HepG2 (cell line): ENCODE measurements around the gene COL10A1. TPM values are rescaled to one million over a fixed set of nuclear protein-coding genes. Genes with fewer than 3 reads are reported as not detected.
A peak's percentile ranks its signal among the peaks of the same experiment; 100 is the strongest.

Source experiments
- CEBPG ChIP-seq: IDR thresholded peaks from 2 replicates; pipeline ENCODE4 v1.6.1; 2016
- DMAP1 ChIP-seq: IDR thresholded peaks from 2 replicates; pipeline ENCODE4 v1.6.1; 2016
- EZH2 ChIP-seq: conservative IDR thresholded peaks from 2 replicates; pipeline ENCODE4 v1.6.1; 2012; ENCODE audit warnings: mild to moderate bottlenecking, low read depth, low read length, moderate library complexity
- HOXA7 ChIP-seq: sonication (generic); formaldehyde crosslinking; IDR thresholded peaks from 2 replicates; pipeline ENCODE4 v1.8.1; 2022; ENCODE audit warnings: mild to moderate bottlenecking, missing genetic modification reagents, moderate library complexity
- ISX ChIP-seq: sonication (generic); formaldehyde crosslinking; conservative IDR thresholded peaks from 2 replicates; pipeline ENCODE4 v1.5.0; 2020; ENCODE audit warnings: missing genetic modification reagents
- LCORL ChIP-seq, 2 experiments: fragments of 450-650 bp in 1 of 2; sonication (generic) in 1 of 2; formaldehyde crosslinking in 1 of 2; IDR thresholded peaks; 2 replicates each; pipeline versions ENCODE4 v1.5.0 to v1.6.1; 2017 to 2020; ENCODE audit warnings: antibody characterized with exemption in 1 of 2, missing genetic modification reagents in 1 of 2
- NFE2 ChIP-seq: sonication (generic); formaldehyde crosslinking; IDR thresholded peaks from 2 replicates; pipeline ENCODE4 v1.4.0; 2020; ENCODE audit warnings: missing genetic modification reagents
- NFIC ChIP-seq: IDR thresholded peaks from 2 replicates; pipeline ENCODE4 v1.6.1; 2012; ENCODE audit warnings: mild to moderate bottlenecking, low read length, inconsistent platforms
- NONO ChIP-seq, 2 experiments: fragments of 450-650 bp in 1 of 2; sonication (generic) in 1 of 2; formaldehyde crosslinking in 1 of 2; IDR thresholded peaks in 1 of 2; conservative IDR thresholded peaks in 1 of 2; 2 replicates each; pipeline versions ENCODE4 v1.6.1 to v1.8.0; 2017 to 2022; ENCODE audit warnings: mild to moderate bottlenecking in 1 of 2, missing genetic modification reagents in 1 of 2, moderate library complexity in 1 of 2
- NR2F1 ChIP-seq, 2 experiments: fragments of 450-650 bp in 1 of 2; formaldehyde crosslinking in 1 of 2; IDR thresholded peaks; 2 replicates each; pipeline versions ENCODE4 v1.5.0 to v1.6.1; 2016 to 2020; ENCODE audit warnings: mild to moderate bottlenecking in 1 of 2, missing compliant biosample characterization in 1 of 2, missing genetic modification reagents in 1 of 2, moderate library complexity in 1 of 2
- SAP130 ChIP-seq: IDR thresholded peaks from 2 replicates; pipeline ENCODE4 v1.6.1; 2016; ENCODE audit warnings: low read depth
- SETDB1 ChIP-seq: sonication (generic); formaldehyde crosslinking; IDR thresholded peaks from 2 replicates; pipeline ENCODE4 v1.5.1; 2020; ENCODE audit warnings: missing genetic modification reagents, mild to moderate bottlenecking, borderline replicate concordance
- SRF ChIP-seq: IDR thresholded peaks from 2 replicates; pipeline ENCODE4 v1.6.1; 2011; ENCODE audit warnings: mild to moderate bottlenecking, low read depth, low read length, moderate library complexity
- THYN1 ChIP-seq: sonication (generic); formaldehyde crosslinking; IDR thresholded peaks from 2 replicates; pipeline ENCODE4 v1.8.1; 2023; ENCODE audit warnings: low read depth, mild to moderate bottlenecking, moderate library complexity, missing genetic modification reagents, borderline replicate concordance
- TP53 ChIP-seq: sonication (generic); formaldehyde crosslinking; conservative IDR thresholded peaks from 2 replicates; pipeline ENCODE4 v1.4.0; 2020; ENCODE audit warnings: missing genetic modification reagents
- TRIM24 ChIP-seq: sonication (generic); formaldehyde crosslinking; IDR thresholded peaks from 2 replicates; pipeline ENCODE4 v1.8.0; 2022; ENCODE audit warnings: mild to moderate bottlenecking, missing genetic modification reagents
- ZNF207 ChIP-seq: fragments of 450-650 bp; IDR thresholded peaks from 2 replicates; pipeline ENCODE4 v1.6.1; 2016; ENCODE audit warnings: antibody characterized with exemption, borderline replicate concordance
- ZNF329 ChIP-seq: sonication (generic); formaldehyde crosslinking; IDR thresholded peaks from 2 replicates; pipeline ENCODE4 v1.9.0; 2021; ENCODE audit warnings: low read depth, mild to moderate bottlenecking, missing genetic modification reagents
- polyA plus RNA-seq, 8 experiments: library from polyadenylated mRNA; depleted of rRNA in 3 of 8; stranded (reverse) in 7 of 8; unstranded in 1 of 8; fragments of >200 nt; fragmentation: Illumina TruSeq in 4 of 8; extraction: Trizol in 4 of 8; gene quantifications; 2 replicates each; pipeline versions ENCODE4 v1.2.1 to v1.2.3, GENCODE V29; 2011 to 2016; ENCODE audit warnings: low read depth in 4 of 8, missing spikeins in 1 of 8, mixed read lengths in 1 of 8; ENCODE audit not compliant: insufficient read depth in 1 of 8
- total RNA-seq, 5 experiments: library from RNA; depleted of rRNA; stranded (reverse); fragments of >200 nt; fragmentation: Illumina TruSeq; extraction: Trizol; gene quantifications; 2 replicates each; pipeline ENCODE4 v1.2.3, GENCODE V29; 2016; ENCODE audit warnings: low read depth in 1 of 5
- TF ChIP-seq, protein P1 (sequence below): fragments of 450-650 bp; IDR thresholded peaks from 2 replicates; pipeline ENCODE4 v1.6.1; 2016
- TF ChIP-seq, protein P2 (sequence below): IDR thresholded peaks from 2 replicates; pipeline ENCODE4 v1.4.0; 2020; ENCODE audit warnings: mild to moderate bottlenecking, missing genetic modification reagents
- TF ChIP-seq, protein P3 (sequence below): sonication (generic); formaldehyde crosslinking; IDR thresholded peaks from 2 replicates; pipeline ENCODE4 v1.4.0; 2020; ENCODE audit warnings: mild to moderate bottlenecking, low read depth, missing genetic modification reagents
- TF ChIP-seq, protein P4 (sequence below): IDR thresholded peaks from 2 replicates; pipeline ENCODE4 v1.6.1; 2012; ENCODE audit warnings: low read depth, low read length, improper control_type of control experiment

COL10A1 gene
- total and polyA plus RNA-seq, 2 of the 13 experiments (the other 11 are each of a cell fraction or from before 2014, with no cell fraction given): 0.07 TPM; not detected in 1

DNA sequence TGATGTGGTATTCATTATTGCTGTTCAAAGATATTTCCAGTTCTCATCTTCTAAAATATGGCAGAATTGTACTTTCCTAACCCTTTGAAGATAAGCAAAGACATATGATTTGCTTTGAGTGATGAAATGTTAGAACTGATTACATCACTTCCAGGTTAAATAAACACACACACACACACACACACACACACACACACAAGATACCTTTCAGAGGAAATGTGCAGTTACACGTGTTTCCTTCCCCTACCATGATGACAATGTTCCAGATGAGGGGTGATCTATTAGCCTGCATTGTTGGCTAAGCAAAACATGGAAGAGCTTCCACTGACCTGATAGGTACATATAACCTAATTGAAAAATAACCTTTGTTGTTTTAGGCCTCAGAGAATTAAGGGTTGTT is 53.6 kb downstream of the COL10A1 start (continued):
- TF ChIP-seq NFE2 (CRISPR knock-in tag) (no peak), EZH2 (no peak), LCORL (IDR thresholded peaks at IDR 0.05) (0 out of 2 replicates have a peak, but pooled peaks have one; percentile 20), LCORL (CRISPR knock-in tag; IDR thresholded peaks at IDR 0.05) (no peak), NR2F1 (CRISPR knock-in tag; IDR thresholded peaks at IDR 0.05) (peak in 1 of 2 experiments; percentile 53; a peak in 1 of 4 replicates), TRIM24 (peak; percentile 70; the same call in 1 of the 2 replicates), HOXA7 (CRISPR knock-in tag) (no peak), THYN1 (no peak), SETDB1 (CRISPR knock-in tag) (no peak), ZNF329 (CRISPR knock-in tag) (no peak), CEBPG (CRISPR knock-in tag) (peak; percentile 86), ZNF207 (no peak), NONO (IDR thresholded peaks at IDR 0.05) (no peak), NONO (CRISPR knock-in tag; conservative IDR thresholded peaks at IDR 0.05) (0 out of 2 replicates have a peak, but pooled peaks have one; percentile 25), SAP130 (CRISPR knock-in tag) (peak; percentile 62), DMAP1 (CRISPR knock-in tag) (0 out of 2 replicates have a peak, but pooled peaks have one; percentile 25), TP53 (CRISPR knock-in tag) (no peak), SRF (no peak), NFIC (no peak; the same call in 1 of the 2 replicates), ISX (CRISPR knock-in tag) (no peak)
- TF ChIP-seq, protein P1, sequence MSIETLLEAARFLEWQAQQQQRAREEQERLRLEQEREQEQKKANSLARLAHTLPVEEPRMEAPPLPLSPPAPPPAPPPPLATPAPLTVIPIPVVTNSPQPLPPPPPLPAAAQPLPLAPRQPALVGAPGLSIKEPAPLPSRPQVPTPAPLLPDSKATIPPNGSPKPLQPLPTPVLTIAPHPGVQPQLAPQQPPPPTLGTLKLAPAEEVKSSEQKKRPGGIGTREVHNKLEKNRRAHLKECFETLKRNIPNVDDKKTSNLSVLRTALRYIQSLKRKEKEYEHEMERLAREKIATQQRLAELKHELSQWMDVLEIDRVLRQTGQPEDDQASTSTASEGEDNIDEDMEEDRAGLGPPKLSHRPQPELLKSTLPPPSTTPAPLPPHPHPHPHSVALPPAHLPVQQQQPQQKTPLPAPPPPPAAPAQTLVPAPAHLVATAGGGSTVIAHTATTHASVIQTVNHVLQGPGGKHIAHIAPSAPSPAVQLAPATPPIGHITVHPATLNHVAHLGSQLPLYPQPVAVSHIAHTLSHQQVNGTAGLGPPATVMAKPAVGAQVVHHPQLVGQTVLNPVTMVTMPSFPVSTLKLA: peak; percentile 84
- TF ChIP-seq, protein P2, sequence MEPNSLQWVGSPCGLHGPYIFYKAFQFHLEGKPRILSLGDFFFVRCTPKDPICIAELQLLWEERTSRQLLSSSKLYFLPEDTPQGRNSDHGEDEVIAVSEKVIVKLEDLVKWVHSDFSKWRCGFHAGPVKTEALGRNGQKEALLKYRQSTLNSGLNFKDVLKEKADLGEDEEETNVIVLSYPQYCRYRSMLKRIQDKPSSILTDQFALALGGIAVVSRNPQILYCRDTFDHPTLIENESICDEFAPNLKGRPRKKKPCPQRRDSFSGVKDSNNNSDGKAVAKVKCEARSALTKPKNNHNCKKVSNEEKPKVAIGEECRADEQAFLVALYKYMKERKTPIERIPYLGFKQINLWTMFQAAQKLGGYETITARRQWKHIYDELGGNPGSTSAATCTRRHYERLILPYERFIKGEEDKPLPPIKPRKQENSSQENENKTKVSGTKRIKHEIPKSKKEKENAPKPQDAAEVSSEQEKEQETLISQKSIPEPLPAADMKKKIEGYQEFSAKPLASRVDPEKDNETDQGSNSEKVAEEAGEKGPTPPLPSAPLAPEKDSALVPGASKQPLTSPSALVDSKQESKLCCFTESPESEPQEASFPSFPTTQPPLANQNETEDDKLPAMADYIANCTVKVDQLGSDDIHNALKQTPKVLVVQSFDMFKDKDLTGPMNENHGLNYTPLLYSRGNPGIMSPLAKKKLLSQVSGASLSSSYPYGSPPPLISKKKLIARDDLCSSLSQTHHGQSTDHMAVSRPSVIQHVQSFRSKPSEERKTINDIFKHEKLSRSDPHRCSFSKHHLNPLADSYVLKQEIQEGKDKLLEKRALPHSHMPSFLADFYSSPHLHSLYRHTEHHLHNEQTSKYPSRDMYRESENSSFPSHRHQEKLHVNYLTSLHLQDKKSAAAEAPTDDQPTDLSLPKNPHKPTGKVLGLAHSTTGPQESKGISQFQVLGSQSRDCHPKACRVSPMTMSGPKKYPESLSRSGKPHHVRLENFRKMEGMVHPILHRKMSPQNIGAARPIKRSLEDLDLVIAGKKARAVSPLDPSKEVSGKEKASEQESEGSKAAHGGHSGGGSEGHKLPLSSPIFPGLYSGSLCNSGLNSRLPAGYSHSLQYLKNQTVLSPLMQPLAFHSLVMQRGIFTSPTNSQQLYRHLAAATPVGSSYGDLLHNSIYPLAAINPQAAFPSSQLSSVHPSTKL (CRISPR knock-in tag): peak; percentile 77
- TF ChIP-seq, protein P3, sequence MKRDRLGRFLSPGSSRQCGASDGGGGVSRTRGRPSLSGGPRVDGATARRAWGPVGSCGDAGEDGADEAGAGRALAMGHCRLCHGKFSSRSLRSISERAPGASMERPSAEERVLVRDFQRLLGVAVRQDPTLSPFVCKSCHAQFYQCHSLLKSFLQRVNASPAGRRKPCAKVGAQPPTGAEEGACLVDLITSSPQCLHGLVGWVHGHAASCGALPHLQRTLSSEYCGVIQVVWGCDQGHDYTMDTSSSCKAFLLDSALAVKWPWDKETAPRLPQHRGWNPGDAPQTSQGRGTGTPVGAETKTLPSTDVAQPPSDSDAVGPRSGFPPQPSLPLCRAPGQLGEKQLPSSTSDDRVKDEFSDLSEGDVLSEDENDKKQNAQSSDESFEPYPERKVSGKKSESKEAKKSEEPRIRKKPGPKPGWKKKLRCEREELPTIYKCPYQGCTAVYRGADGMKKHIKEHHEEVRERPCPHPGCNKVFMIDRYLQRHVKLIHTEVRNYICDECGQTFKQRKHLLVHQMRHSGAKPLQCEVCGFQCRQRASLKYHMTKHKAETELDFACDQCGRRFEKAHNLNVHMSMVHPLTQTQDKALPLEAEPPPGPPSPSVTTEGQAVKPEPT (CRISPR knock-in tag): no peak
- TF ChIP-seq, protein P4, sequence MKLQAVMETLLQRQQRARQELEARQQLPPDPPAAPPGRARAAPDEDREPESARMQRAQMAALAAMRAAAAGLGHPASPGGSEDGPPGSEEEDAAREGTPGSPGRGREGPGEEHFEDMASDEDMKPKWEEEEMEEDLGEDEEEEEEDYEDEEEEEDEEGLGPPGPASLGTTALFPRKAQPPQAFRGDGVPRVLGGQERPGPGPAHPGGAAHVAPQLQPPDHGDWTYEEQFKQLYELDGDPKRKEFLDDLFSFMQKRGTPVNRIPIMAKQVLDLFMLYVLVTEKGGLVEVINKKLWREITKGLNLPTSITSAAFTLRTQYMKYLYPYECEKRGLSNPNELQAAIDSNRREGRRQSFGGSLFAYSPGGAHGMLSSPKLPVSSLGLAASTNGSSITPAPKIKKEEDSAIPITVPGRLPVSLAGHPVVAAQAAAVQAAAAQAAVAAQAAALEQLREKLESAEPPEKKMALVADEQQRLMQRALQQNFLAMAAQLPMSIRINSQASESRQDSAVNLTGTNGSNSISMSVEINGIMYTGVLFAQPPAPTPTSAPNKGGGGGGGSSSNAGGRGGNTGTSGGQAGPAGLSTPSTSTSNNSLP: peak; percentile 77
